Suprapubic skin (tissue), 4 donors: ENCODE results near the gene TMC8. TPM values are rescaled to one million over a fixed set of nuclear protein-coding genes. Genes with fewer than 3 reads are reported as not detected.
A peak's percentile ranks its signal among the peaks of the same experiment; 100 is the strongest.

Source experiments
- DNase-seq, 2 donors: peaks; one replicate each; pipeline ENCODE4 v3.0.0-alpha.2; 2019; ENCODE audit warnings: low spot score in 2 of 2
- H3K27ac ChIP-seq: fragments of 200-600 bp; sonication (generic); one replicate; pipeline ENCODE4 v1.5.1; 2019
- H3K27me3 ChIP-seq: fragments of 200-600 bp; sonication (generic); one replicate; pipeline ENCODE4 v1.5.1; 2019
- H3K36me3 ChIP-seq: fragments of 200-600 bp; sonication (generic); one replicate; pipeline ENCODE4 v1.5.1; 2019
- H3K4me1 ChIP-seq: fragments of 200-600 bp; sonication (generic); one replicate; pipeline ENCODE4 v1.5.1; 2019
- H3K4me3 ChIP-seq: fragments of 200-600 bp; sonication (generic); one replicate; pipeline ENCODE4 v1.5.1; 2019; ENCODE audit warnings: mild to moderate bottlenecking
- H3K9me3 ChIP-seq: fragments of 200-600 bp; sonication (generic); one replicate; pipeline ENCODE4 v1.5.1; 2019
- EP300 ChIP-seq: sonication (generic); formaldehyde crosslinking; IDR thresholded peaks from one replicate; pipeline ENCODE4 v1.6.1; 2017; ENCODE audit warnings: antibody characterized with exemption
- POLR2A ChIP-seq, 2 donors: fragments of 450-650 bp; IDR thresholded peaks; one replicate each; pipeline ENCODE4 v1.6.1; 2017; ENCODE audit warnings: antibody characterized with exemption in 2 of 2, mild to moderate bottlenecking in 2 of 2, moderate library complexity in 2 of 2
- POLR2AphosphoS5 ChIP-seq, 3 donors: sonication (generic); formaldehyde crosslinking; IDR thresholded peaks; one replicate each; pipeline ENCODE4 v1.6.1; 2017; ENCODE audit warnings: antibody characterized with exemption in 3 of 3
- WGBS: methylation state at CpG from one replicate; pipeline ENCODE4 v1.1.5; 2018; 5-methylcytosine and 5-hydroxymethylcytosine counted together
- total RNA-seq, 4 donors: library from RNA; depleted of rRNA; stranded (reverse); fragments of >200 nt; gene quantifications; one replicate each; pipeline ENCODE4 v1.1.0, GENCODE V29; 2016
- TF ChIP-seq, protein P1 (sequence below), 2 donors: fragments of 200-600 bp in 1 of 2; fragments of 450-650 bp in 1 of 2; sonication (generic) in 1 of 2; IDR thresholded peaks; one replicate each; pipeline ENCODE4 v1.5.1; 2016 to 2019; ENCODE audit warnings: antibody characterized with exemption in 2 of 2, mild to moderate bottlenecking in 1 of 2, moderate library complexity in 1 of 2

Gene TMC8
- total RNA-seq, 4 donors from 2014 or later = 0.36 to 6.4 (median 1.8) TPM

DNA sequence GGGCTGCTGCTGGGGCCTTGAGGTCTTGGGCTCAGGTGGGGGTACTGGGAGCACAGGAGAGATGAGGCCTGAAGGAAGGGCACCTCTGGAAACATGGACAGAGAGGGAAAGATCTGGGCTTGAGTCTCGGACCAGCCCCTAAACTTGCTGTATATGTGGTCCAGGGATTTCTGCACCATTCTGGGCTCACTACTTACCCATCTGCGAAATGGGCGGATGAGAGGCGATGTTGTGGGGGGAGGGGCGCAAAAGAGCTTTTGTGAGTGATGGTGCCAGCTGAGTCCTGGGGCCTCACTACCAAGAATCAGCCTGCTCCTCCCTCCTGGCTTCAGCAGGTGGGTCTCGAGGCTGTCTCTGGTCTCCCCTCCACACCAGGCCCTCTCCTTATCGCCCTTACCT is 15.9 kb downstream of the TMC8 start:
- Histone ChIP-seq H3K27ac (no peak overlapping the region), H3K4me1 (peaks cover 66% of the 10 kb centered on the region), H3K9me3 (no peaks in the 10 kb centered on the region), H3K36me3 (no peaks in the 10 kb centered on the region), H3K4me3 (no peak overlapping the region), H3K27me3 (no peaks in the 10 kb centered on the region)
- TF ChIP-seq POLR2AphosphoS5 (IDR thresholded peaks at IDR 0.05) (no peak), EP300 (no peak), POLR2A (IDR thresholded peaks at IDR 0.05) (no peak)
- TF ChIP-seq, protein P1, sequence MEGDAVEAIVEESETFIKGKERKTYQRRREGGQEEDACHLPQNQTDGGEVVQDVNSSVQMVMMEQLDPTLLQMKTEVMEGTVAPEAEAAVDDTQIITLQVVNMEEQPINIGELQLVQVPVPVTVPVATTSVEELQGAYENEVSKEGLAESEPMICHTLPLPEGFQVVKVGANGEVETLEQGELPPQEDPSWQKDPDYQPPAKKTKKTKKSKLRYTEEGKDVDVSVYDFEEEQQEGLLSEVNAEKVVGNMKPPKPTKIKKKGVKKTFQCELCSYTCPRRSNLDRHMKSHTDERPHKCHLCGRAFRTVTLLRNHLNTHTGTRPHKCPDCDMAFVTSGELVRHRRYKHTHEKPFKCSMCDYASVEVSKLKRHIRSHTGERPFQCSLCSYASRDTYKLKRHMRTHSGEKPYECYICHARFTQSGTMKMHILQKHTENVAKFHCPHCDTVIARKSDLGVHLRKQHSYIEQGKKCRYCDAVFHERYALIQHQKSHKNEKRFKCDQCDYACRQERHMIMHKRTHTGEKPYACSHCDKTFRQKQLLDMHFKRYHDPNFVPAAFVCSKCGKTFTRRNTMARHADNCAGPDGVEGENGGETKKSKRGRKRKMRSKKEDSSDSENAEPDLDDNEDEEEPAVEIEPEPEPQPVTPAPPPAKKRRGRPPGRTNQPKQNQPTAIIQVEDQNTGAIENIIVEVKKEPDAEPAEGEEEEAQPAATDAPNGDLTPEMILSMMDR (IDR thresholded peaks at IDR 0.05) = no peak
- no peak for DNase-seq
- WGBS = 88% methylated on average over 7 of the region's 7 CpGs

DNA sequence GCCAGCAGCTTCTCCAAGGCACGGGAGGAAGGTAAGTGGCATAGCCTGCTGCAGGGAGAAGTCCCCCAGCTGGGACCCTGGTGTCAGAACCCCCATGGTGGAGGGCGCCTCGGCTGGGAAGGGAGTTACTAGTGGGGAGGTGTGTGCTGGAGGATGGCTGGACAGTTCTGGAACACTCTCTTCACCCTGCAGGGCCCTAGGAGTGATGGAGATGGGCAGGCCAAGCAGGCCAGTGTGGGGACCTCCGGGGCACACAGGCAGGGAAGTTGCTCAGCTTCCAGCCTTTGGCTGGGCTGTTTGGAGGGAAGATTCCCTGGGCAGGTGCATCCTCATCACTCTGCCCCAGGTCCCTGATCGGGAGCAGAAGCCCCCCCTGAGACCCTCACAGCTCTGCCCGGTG is 16.3 kb downstream of the TMC8 start:
- H3K4me3 ChIP-seq = no peak overlapping the region
- WGBS = 91% methylated on average over 4 of the region's 6 CpGs
- peaks cover 66% of the 10 kb centered on the region for H3K4me1 ChIP-seq
- no peak for DNase-seq
- H3K27ac ChIP-seq = no peak overlapping the region
- no peaks in the 10 kb centered on the region for H3K9me3 ChIP-seq
- H3K36me3 ChIP-seq = no peaks in the 10 kb centered on the region
- no peak for TF ChIP-seq EP300
- no peak for TF ChIP-seq POLR2A (IDR thresholded peaks at IDR 0.05)
- H3K27me3 ChIP-seq = no peaks in the 10 kb centered on the region

DNA sequence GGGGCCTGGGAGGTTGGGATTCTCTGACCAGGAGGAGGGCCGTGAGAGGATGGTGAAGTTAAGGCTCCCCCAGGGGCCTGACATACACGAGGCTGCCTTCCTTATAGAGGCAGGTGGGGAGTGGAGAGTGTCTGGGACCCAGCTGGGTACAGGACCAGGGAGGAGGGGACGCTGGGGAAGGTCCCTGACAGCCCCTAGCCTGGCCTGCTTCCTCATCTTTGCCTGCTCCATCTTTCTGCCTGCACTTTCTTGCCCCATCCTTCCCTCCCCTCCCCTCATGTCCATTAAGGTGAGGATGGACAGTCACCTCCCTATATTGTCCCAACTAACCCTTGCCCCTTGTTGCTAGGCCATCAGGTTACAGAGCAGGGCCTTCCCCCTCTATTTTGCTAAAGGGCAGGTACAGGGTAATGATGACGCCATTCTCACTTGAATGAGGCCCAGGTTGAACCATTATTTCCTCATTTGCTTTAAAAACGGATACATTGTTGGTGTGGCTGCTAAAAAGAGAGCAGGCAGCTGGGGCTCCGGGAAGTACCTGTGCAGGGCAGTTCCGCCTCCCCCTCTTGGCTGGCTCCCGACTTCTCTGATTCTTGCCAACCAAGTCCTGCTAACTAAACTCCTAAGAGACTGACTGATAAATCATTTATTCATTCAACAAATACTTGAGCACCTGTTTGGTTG is 16.9 kb downstream of the TMC8 start:
- H3K4me1 ChIP-seq = peaks cover 61% of the 10 kb centered on the region
- H3K9me3 ChIP-seq = no peaks in the 10 kb centered on the region
- H3K36me3 ChIP-seq = no peaks in the 10 kb centered on the region
- no peaks in the 10 kb centered on the region for H3K27me3 ChIP-seq
- no peak overlapping the region for H3K27ac ChIP-seq
- TF ChIP-seq POLR2A (IDR thresholded peaks at IDR 0.05) (no peak), EP300 (no peak), POLR2AphosphoS5 (IDR thresholded peaks at IDR 0.05) (no peak)
- TF ChIP-seq, protein P1 (IDR thresholded peaks at IDR 0.05) = no peak
- H3K4me3 ChIP-seq = no peak overlapping the region
- DNase-seq = no peak
- 47% methylated on average over 8 of the region's 8 CpGs for WGBS

DNA sequence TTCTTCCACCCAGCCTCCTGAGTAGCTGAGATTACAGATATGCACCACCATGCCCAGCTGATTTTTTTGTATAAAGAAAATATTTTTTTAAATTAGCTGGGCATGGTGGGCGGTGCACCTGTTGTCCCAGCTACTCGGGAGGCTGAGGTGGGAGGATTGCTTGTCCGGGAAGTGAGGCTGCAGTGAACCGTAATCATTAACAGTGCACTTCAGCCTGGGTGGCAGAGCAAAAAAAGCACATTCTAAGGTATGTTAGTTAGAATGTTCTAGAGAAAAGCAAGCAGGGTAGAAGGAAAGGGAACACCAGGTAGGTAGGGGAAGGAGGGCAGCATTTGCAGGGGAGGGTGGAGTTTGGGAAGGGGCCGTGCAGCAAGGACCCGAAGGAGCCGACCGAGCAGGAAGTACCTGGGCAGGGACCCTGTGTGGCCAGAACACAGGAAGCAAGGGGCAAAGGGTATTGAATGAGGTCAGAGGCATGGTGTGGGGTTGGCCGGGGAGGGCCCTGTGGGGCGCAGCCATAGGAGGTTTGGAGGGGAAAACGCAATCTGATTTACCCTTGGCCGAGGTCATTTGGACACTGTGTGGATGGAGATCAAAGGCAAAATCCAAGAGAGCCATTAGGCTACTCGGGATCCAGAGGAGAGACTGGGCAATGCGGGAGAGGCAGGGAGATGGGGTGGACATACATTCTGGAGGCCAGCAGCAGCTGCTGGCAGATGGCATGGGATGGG is 17.9 kb downstream of the TMC8 start:
- no peak for DNase-seq
- TF ChIP-seq, protein P1 (IDR thresholded peaks at IDR 0.05) = no peak
- TF ChIP-seq POLR2A (IDR thresholded peaks at IDR 0.05) = no peak
- no peak for TF ChIP-seq EP300
- TF ChIP-seq POLR2AphosphoS5 (IDR thresholded peaks at IDR 0.05) = no peak
- no peaks in the 10 kb centered on the region for H3K27me3 ChIP-seq
- 76% methylated on average over 14 of the region's 14 CpGs for WGBS
- no peak overlapping the region for H3K27ac ChIP-seq
- H3K4me3 ChIP-seq = no peak overlapping the region
- H3K9me3 ChIP-seq = no peaks in the 10 kb centered on the region
- H3K36me3 ChIP-seq = no peaks in the 10 kb centered on the region
- peaks cover 52% of the 10 kb centered on the region for H3K4me1 ChIP-seq

DNA sequence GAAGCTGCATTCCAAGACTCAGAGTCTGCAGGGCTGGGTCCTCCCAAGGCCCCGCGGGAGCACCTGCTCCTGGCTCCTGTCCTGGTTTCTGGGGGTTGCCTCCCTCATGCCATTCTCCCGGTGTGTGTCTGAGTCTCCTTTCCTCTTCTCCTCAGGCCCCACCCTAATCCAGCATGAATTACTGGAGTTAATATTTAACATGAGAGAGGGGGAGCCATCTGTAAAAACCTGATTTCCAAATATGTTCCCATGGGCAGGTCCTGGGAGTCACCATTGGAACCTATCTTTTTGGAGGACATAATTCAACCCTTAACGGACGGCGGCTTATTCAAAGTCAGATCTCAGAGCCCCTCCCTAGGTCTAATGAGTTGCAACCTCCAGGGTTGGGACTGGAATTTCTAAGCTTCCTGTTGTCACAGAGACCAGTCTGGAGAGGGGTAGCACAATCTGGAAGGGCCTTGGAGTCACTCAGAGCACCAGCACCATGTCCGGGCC is 21.0 kb downstream of the TMC8 start:
- no peaks in the 10 kb centered on the region for H3K9me3 ChIP-seq
- no peak for DNase-seq
- H3K36me3 ChIP-seq = no peaks in the 10 kb centered on the region
- WGBS = 31% methylated on average over 5 of the region's 7 CpGs
- peaks cover 26% of the 10 kb centered on the region for H3K4me1 ChIP-seq
- TF ChIP-seq EP300 = no peak
- TF ChIP-seq POLR2AphosphoS5 (IDR thresholded peaks at IDR 0.05) = no peak
- TF ChIP-seq POLR2A (IDR thresholded peaks at IDR 0.05) = no peak
- H3K4me3 ChIP-seq = no peak overlapping the region
- no peaks in the 10 kb centered on the region for H3K27me3 ChIP-seq
- H3K27ac ChIP-seq = peak overlapping the region; percentile 53
